EH (cell line): ENCODE results near the gene CCDC92.

Source experiments
- DNase-seq: peaks from one replicate; pipeline ENCODE4 v3.0.0-alpha.2; 2015; ENCODE audit warnings: low read depth

The CCDC92 gene

DNA sequence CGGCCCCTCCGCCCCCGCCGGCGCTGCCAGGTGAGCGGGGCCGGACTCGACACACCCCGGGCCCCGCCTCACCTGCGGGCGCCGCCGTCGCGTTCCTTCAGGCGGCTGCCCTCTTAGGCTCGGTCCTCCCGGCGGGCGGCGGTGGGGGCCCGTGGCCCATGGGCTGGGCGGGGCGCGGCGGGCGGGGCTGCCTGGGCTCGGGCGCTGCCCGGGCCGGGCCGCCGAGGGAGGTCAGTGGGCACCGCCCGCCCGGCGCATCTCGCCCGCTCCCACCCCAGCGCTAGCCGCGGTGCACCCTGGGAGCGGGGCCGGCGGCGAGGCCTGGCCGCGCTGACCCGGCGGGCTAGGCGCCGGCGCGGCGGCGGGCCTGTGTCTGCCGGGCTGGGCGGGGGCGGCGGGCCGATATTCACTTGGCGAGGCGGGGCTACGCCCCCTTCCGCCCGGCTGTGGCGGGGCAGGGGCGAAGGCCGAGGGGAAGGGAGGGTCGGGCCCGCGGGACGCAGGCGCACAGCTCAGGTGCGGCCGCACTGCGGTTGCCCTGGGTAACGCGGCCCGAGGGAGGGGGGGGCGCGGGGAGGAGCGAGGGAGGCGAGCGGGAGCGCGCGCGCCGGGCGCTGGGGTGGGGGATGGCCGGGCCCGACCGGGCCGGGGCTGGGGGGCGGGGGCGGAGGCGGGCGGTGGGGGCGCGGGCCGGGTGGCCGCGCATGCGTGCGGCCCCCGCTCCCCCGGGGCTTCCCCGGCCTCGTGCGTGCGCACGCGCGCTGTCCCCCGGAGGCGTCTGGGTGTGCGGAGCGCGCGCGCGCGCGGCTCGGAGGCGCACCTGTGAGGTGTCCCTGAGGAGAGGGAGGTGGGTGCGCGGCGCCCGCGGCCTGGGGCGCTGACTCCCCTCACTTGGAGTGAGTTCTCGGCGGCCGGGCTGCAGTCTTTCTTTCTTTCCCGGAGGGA is at the start of gene CCDC92, which contains the start of gene ZNF664:
Gene CCDC92, minus strand, starts transcription at position 375 of the 945 bp plus-strand sequence. CDS start 28,526 bp downstream, outside the sequence.
Gene ZNF664, plus strand, starts transcription at position 759 of the 945 bp plus-strand sequence. CDS start 38,930 bp downstream, outside the sequence.
- peak; percentile 91 for DNase-seq

- no peak for DNase-seq
Observed at GRCh38 chr12:124022161-124022560, 49.5 kb upstream of the CCDC92 start.

- DNase-seq = peak; percentile 18
Observed at GRCh38 chr12:124021007-124021406, 48.4 kb upstream of the CCDC92 start.

DNA sequence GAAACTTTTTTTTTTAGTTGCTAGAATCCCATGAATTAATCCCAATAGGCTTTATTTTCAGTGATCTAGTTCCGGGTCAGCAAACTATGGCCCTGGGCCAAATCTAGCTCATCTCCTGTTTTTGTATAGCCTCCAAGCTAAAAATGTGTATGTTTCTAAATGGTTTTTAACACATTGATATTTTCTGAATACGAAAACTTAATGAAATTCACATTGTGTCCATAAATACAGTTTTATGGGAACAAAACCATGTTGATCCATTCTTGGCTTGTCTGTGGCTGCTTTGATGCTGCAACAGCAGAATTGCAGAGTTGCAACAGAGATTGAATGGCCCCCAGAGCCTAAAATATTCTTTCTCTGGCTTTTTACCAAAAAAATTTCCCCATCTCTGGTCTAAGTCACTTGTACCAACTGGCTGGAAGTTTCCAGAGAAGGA is 47.9 kb upstream of the CCDC92 start:
- peak; percentile 52 for DNase-seq

DNA sequence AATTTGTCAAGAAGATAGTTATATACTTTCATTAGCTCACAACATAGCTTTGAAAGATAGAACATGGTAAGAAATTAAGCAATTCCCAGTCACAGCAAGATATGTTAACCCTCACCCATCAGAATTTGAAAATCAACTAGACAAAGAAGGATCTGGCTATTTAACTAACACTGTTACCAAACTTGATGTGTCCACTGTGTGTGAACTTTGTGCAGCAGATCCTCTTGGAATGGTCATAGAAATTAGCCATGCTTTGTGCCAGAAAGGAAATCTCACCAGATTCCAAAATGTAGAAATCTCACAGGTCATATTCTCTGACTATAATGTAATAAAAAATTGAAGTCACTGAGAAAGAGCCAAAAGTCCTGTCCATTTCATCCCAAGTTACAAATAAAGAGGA is 46.5 kb upstream of the CCDC92 start:
- no peak for DNase-seq

DNA sequence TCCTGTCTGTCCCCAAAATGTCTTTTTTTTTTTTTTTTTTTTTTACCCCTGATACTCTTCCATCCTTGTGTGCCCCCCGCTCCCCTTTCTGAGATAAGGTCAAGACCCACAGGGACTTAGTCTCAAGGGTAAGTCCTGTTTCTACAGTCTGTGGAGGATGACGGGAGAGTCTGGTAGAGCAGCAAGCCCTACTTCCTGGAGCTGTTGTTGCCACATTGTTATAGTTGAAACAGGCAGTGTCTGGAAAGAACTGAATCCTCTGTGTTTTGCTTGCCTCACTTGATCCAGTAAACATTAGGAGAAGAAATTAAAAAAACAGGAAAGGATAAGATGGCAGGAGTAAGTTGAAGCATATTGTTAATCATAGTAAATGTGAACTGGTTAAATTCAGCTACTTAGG is 45.9 kb upstream of the CCDC92 start:
- no peak for DNase-seq

- DNase-seq = no peak
Observed at GRCh38 chr12:124017064-124017463, 44.4 kb upstream of the CCDC92 start.

- DNase-seq = no peak
Observed at GRCh38 chr12:124015494-124016461, 43.1 kb upstream of the CCDC92 start.

DNA sequence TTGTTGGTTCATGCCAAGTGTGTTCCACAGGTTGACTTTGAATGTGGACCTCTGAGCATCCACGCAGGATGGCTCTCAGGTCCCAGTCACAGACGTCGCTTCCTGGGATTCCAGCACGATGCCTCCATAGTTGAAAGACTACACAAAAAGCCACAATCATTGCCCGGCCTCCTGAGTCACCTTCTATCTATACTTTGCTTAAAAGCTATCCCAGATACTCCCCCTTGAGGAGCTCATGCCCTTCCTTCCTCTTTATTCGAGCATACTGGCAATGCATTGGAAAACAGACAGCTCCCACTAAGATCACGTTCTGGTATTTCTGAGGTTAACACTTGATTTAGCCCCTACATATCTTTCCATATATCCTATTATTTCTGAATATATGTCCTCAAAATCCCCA is 40.4 kb upstream of the CCDC92 start:
- DNase-seq = no peak

DNA sequence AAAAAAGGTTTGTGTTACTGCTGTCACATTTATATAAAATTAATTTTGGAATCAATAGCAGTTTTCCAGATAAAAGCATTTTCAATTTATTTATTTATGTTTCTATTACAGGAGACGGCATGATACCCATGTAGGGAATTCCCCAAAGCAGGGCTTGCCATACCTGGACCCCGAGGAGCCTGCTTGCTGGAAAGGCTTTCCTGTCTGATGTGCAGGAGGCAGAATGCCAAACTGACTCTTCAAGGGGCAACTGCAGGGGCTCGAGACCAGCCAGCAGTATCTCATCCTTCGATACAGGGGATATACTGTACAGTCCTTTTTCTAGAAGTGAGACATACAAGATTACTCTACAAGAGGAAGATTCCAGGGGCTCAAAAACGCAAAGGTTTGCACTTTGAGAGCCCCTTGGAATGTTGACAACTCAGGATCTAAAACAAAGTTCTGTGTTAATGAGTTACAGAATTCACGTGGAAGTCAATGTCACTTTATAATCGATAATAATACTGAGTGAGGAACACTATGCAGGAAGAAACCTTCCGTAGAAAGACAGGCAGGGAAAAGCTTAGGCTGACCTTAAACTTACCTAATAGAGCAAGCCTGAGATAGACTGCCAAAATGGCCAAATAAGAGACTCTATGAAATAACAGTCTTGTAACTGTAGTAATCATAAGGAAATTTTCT is 38.9 kb upstream of the CCDC92 start:
- DNase-seq = no peak

DNA sequence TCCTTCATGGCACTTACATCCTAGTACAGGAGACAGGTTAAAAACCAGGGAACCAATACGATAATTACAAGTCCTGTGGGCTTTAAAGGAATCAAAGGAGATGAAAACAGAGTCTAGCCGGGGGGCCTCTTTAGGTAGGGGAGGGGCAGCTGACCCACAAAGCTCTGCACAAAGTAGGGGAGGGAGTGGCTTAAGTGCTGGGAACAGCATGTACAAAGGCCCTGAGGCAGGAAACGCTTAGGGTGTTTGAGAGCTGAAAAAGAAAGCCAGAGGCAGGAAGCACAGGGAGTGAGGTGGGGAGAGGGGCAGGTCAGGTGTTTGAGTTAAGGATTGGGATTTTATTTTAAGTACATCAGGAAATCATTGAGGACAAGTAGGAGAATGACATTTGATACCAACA is 38.1 kb upstream of the CCDC92 start:
- no peak for DNase-seq

- no peak for DNase-seq
Observed at GRCh38 chr12:124009781-124010180, 37.1 kb upstream of the CCDC92 start.

DNA sequence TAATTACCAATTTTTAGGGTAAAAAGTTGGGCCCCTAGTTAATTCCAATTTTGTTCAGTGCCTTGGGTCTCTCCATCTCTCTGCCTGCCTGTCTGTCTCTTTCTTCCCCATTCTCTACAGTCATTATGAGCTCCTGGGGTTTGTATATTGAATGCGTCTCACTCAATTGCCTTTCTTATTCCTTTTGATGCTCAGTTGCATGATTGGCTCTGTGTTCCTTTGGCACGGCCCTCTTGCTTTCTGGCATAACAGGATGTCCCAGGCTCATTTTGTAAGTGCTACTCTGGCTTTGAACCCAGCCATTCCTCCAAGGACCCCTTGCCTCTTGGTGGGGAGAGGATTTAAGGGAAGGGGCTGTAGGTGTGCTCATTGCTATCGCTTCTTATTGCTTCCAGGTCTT is 36.0 kb upstream of the CCDC92 start:
- DNase-seq = no peak

DNA sequence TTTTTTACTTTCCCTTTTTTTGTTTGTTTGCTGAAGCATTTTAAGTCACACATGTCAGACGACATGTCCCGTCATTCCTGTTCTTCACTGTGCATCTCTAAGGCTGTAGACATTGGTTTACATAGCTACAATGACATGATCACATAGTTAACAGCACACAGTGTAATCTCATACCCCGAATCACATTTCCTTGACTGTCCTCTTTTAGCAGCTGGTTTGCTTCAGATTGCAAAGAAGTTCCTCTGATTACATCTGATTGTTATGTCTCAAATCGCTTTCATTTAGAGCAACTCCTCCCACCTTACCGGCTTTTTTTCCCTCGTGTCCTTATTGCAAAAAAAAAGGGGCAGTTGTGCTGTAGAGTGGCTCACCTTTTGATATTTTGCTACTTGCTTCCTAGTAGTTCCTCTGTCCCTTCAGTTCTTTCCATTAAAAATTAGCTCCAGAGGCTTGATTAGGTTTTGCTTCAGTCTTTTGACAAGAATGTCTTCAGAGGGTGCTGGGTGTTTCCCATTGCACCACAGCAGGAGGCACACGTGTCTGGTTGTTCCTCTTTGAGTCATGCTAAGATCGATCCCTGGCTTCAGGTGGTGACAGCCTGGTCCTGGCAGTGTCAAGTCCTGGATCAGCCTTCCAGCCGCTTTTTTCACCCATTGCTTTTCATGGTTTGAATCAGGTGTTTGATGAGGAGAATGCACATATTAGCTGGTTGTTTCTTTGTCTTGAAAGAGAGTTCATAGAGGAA is 35.4 kb upstream of the CCDC92 start:
- peak; percentile 52 for DNase-seq

- no peak for DNase-seq
Observed at GRCh38 chr12:124006846-124007713, 34.4 kb upstream of the CCDC92 start.

DNA sequence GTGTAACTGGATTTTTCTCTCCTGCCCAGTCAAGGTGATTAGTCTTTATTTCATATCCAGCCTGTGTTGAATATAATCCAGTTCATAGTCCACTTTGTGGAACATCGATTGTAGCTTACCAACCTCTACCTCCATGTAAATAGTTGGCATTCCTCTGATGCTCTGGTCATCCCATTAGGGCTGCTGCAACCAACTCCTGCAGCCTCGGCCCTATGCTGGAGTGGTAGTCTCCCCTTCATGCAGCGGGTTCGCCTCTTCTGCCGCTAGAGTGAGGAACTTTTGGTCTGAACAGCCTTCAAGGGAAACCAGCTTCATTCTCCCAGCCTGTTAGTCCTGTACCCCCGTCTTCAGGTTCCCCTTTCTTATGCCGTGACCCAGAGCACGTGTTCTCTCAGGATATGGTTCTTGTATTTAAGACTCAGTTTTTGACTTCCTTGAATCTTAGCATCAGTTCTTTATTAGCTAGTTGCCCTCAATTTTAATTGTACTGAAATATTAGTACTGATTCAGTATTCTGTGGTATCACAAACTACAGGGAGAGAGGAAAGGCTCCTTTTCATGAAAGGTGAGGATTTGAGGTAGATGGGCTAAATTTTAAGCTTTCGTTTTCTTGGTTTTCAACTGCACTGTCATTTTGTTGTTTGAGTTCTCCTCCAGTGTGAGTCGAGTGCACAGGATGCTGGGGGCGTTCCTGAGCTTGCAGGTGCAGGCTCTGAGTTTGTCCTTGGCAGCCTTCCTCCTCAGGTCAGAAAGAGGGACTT is 33.6 kb upstream of the CCDC92 start:
- DNase-seq = no peak

GRCh38 chr12:124004233-124004875 is 31.7 kb upstream of the CCDC92 start:
- no peak for DNase-seq

- DNase-seq = no peak
Observed at GRCh38 chr12:124002654-124003053, 30.0 kb upstream of the CCDC92 start.
